ENCODE results near the gene PRR16. TPM values are rescaled to one million over a fixed set of nuclear protein-coding genes. Genes with fewer than 3 reads are reported as not detected.

The PRR16 gene
- polyA plus RNA-seq, 2 of the 4 experiments (the other 2 are of a cell fraction): 0.05 TPM; not detected in 1

GRCh38 chr5:120678279-120678678 lies 214.2 kb downstream of the PRR16 start:
- no peak for DNase-seq (ENCODE audit: low read depth in 1 of 2, low spot score in 1 of 2)
- Histone ChIP-seq H3K4me1 (no peaks in the 10 kb centered on the region), H3K9me3 (no peaks in the 10 kb centered on the region), H3K27ac (no peak overlapping the region), H3K4me3 (no peak overlapping the region), H3K4me2 (no peak overlapping the region)
- ChIA-PET CTCF (no interaction called here), POLR2A (no interaction called here)
- no peak for ATAC-seq
- WGBS (ENCODE audit: missing lambda C conversion rate): 8% methylated on average over 1 of the region's 1 CpG
- no peak for FAIRE-seq
- TF ChIP-seq ZSCAN20 (CRISPR knock-in tag; IDR thresholded peaks at IDR 0.05) (no peak), FOSL2 (IDR thresholded peaks at IDR 0.05) (no peak), FOSL2 (CRISPR knock-in tag; IDR thresholded peaks at IDR 0.05) (no peak), RNF2 (IDR thresholded peaks at IDR 0.05; ENCODE audit: borderline replicate concordance, low read depth) (no peak), MAZ (IDR thresholded peaks at IDR 0.05; ENCODE audit: borderline replicate concordance, low read depth, low read length) (no peak), NFE2L2 (conservative IDR thresholded peaks at IDR 0.05; ENCODE audit: low read length) (no peak), RCOR1 (IDR thresholded peaks at IDR 0.05; ENCODE audit: low read depth, low read length) (no peak), CHD2 (IDR thresholded peaks at IDR 0.05; ENCODE audit: low read length, partially characterized antibody) (no peak), EP300 (IDR thresholded peaks at IDR 0.05) (no peak), SMC3 (IDR thresholded peaks at IDR 0.05) (no peak), PBX3 (IDR thresholded peaks at IDR 0.05) (no peak), CHD4 (IDR thresholded peaks at IDR 0.05; ENCODE audit: borderline replicate concordance) (no peak), NR3C1 (IDR thresholded peaks at IDR 0.05) (no peak)

- WGBS (ENCODE audit: missing lambda C conversion rate): 28% methylated on average over 2 of the region's 2 CpGs
- H3K27ac ChIP-seq: no peak overlapping the region
- H3K4me1 ChIP-seq: no peaks in the 10 kb centered on the region
- ATAC-seq: no peak
- H3K4me3 ChIP-seq: no peak overlapping the region
- TF ChIP-seq FOSB (CRISPR knock-in tag; IDR thresholded peaks at IDR 0.05) (no peak), MYC (IDR thresholded peaks at IDR 0.05; ENCODE audit: borderline replicate concordance, low read length) (no peak), FOSL2 (IDR thresholded peaks at IDR 0.05) (no peak), FOSL2 (CRISPR knock-in tag; IDR thresholded peaks at IDR 0.05) (no peak), TFCP2L1 (CRISPR knock-in tag; IDR thresholded peaks at IDR 0.05) (no peak), EHMT2 (IDR thresholded peaks at IDR 0.05; ENCODE audit: low read depth) (no peak), HMGXB4 (CRISPR knock-in tag; IDR thresholded peaks at IDR 0.05; ENCODE audit: borderline replicate concordance) (no peak), HOXB13 (CRISPR knock-in tag; IDR thresholded peaks at IDR 0.05; ENCODE audit: low read depth) (no peak), EP300 (IDR thresholded peaks at IDR 0.05) (no peak), NR3C1 (IDR thresholded peaks at IDR 0.05) (no peak), ZNF302 (CRISPR knock-in tag; IDR thresholded peaks at IDR 0.05) (no peak), FOXS1 (CRISPR knock-in tag; IDR thresholded peaks at IDR 0.05) (no peak)
- TF ChIP-seq, protein P1, sequence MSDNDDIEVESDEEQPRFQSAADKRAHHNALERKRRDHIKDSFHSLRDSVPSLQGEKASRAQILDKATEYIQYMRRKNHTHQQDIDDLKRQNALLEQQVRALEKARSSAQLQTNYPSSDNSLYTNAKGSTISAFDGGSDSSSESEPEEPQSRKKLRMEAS (IDR thresholded peaks at IDR 0.05): no peak
- no peak for FAIRE-seq
- CTCF ChIA-PET: no interaction called here
- no peak for DNase-seq (ENCODE audit: low read depth in 1 of 2, low spot score in 1 of 2)
- H3K4me2 ChIP-seq: no peak overlapping the region
- POLR2A ChIA-PET: no interaction called here
- no peaks in the 10 kb centered on the region for H3K9me3 ChIP-seq
Measured at GRCh38 chr5:120682851-120683250, 218.8 kb downstream of the PRR16 start.

GRCh38 chr5:120683580-120683979 lies 219.5 kb downstream of the PRR16 start:
- DNase-seq (ENCODE audit: low read depth in 1 of 2, low spot score in 1 of 2): no peak
- TF ChIP-seq CTCF (IDR thresholded peaks at IDR 0.05): no peak
- TF ChIP-seq, protein P2, sequence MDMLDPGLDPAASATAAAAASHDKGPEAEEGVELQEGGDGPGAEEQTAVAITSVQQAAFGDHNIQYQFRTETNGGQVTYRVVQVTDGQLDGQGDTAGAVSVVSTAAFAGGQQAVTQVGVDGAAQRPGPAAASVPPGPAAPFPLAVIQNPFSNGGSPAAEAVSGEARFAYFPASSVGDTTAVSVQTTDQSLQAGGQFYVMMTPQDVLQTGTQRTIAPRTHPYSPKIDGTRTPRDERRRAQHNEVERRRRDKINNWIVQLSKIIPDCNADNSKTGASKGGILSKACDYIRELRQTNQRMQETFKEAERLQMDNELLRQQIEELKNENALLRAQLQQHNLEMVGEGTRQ (IDR thresholded peaks at IDR 0.05): no peak
- Histone ChIP-seq H3K9me3 (no peaks in the 10 kb centered on the region), H3K4me2 (no peak overlapping the region), H3K27ac (no peak overlapping the region), H3K4me1 (no peaks in the 10 kb centered on the region), H3K4me3 (no peak overlapping the region)
- ChIA-PET POLR2A (no interaction called here), CTCF (interaction anchor here (0.6 kb wide), 1 partner anchor 24 kb away, joined by 3 read pairs; no protein-coding TSS in a partner anchor)
- no peak for ATAC-seq
- FAIRE-seq: no peak
